ENCODE results near the gene SLC43A1.

Gene SLC43A1

DNA sequence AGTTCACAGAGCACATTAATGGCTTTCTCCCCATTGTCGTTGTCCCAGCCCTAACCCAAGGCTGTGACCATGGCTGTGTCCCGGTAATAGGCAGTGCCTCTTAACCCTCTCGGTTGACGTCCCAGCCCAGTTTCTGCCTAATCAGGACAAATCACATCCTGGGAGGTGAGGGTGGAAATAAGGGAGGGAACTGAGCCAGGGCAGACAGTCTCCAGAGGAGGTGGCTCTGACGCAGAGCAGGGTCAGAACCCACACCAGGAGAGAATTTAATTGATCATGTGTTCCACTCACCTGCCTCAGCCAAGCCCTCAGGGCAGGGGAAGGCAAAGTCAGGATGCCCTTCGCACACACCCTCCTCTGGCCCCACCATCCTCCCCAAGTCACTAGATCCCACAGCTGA, 17.0 kb downstream of the SLC43A1 start:
- DNase-seq (ENCODE audit: low read depth in 2 of 3, low spot score in 2 of 3) = no peak

DNA sequence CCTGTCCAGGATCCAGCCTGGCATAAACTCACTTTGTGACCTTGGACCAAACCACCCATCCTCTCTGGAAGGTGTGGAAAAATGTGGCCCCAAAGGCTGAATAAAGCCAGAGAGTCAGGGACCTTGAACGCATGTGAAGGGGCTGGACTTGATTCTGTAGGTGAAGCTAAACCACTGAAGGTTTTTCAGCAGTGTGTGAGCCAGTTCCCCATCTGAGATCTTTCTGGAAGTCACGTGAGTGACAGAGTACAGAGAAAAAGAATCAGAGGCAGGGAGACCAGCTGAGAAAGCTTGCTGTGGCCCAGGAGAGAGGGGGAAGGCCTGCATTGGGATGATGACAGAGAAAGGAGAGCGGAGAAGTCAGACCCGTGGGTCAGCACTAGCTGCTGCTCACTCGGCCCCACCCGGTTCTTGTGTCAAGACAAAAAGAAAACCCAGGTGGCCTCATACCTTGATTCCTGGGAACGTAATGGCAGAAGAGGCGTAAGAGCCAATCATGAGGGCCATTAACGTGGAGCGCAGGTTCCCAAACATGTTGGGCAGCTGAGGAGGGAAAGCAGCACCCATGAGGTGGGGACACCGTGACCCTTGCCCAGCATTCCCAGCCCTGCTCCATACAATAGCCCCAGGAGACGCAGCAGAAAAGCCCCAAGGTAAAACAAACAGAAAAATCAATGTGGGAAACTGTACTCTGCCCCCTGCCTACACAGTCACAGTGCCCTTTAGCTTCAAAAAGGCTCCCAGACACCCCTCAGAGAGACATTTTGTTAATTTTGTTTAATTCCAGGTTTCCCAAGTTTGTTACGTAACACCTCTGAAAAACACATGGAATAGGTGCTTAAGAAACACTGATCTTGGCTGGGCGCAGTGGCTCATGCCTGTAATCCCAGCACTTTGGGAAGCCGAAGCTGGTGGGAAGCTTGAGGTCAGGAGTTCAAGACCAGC, 17.9 kb downstream of the SLC43A1 start:
- no peak for DNase-seq (ENCODE audit: low read depth in 2 of 3, low spot score in 2 of 3)

DNA sequence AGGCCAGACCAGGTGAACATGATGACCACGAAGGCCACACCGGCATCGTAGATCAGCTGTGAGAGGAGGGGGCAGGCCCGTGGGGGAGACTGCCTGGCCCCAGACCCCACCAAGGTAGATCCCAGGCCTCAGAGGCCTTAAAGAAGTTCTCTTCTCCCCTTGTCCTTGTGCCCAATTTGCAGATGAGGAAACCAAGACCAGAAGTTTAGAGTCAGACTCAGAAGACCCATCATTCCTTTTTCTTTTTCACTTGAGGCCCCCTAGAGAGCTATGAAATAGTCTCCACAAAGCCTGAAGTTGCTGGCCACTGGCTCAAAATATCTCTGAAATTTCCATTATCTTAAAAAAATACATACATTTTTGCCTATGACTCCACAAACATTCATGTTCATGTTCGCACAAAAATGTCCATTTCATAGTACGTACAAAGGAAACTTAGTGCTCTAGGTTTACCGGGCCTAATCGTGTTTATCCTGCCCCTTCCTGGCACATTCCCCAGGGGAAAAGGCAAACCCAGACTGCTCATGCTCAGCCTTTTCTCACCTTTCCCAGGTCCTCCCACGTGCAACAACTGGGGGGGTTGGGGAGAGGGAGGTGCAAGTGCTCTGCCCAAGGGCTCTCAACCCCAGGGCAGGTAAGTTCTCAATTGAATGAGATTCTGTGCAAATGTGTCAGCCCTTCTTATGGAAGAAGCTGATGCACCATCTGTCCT, 19.2 kb downstream of the SLC43A1 start:
- no peak for DNase-seq (ENCODE audit: low read depth in 2 of 3, low spot score in 2 of 3)

DNA sequence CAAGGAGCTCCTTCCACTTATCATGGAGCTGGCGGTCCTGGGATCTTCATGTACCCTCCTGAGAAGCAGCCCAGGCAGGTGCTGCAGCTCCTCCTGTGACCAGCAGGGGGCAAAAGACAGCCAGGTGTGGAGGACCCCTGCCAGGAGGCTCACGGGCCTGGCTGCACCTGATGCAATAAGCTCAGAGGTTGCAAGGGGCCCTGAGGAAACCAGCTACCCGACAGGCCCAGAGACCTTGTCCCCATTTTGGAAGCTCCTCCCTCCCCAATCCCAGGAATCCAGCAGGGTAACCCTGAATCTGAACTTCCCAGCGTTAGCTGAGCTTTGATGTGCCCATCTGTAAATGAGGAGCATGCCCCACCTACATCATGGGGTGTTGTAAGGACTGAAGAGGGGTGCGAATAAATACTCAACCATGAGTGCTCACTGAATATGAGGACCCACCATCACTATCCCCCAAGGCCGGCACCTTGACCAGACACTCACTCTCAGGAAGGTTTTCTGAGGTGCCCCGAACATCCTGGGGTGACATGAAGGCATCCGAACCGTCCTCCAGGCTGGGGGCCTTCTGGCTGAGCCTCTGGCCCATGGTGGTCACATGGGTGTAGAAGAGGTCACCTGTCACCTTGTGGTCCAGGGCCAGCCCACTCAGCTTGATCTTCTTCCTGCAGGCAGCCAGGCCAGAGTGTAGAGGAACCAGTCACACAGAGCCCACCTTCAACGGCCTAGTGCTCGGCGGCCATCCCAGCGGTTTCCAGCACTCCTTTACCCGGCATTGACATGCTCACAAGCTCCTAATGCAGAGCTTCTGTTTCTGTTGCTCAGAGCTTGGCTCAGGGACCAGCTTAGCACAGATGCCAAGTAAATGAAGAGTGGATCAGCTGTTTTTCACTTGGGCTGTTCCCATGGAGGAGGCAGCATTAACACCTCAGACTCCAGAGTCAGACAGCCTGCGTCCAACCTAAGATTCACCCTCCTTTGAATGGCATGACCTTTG, 21.7 kb downstream of the SLC43A1 start:
- DNase-seq (ENCODE audit: low read depth in 2 of 3, low spot score in 2 of 3) = peak in 2 of 3 experiments; percentile 53 to 54

DNA sequence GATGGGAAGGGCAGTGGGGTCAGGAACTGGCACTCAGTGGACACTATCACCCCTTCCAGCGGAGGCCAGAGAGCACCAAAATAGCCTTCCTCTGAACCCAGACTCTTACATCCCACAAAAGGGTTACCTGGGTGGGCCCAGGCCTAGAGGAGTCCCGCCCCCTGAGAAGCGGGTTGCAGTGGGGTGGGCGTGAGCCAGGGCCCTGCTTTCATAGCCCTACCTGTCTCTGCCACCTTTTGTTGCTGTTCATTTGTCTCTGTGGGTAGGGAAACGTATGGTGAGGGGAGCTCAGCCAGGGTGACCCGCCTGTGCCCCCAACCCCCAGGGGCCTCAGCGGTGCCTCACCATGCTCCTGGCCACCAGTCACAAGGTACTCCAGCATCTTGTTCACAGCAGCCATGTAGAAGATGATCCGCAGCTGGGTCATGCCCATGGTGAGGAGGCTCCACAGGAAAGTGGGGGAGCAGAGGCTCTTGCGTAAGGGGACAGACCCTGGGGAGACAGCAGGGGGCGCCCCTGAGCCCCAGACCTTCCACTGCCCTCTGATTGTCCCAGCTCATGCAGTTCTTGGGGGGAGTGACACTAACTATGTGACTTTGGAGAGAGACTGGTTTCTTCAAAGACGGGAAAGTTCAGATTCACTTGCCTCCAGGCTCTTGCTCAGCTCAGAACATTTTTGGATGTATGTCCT, 24.0 kb downstream of the SLC43A1 start:
- peak in 2 of 3 experiments; percentile 40 to 50 for DNase-seq (ENCODE audit: low read depth in 2 of 3, low spot score in 2 of 3)

DNA sequence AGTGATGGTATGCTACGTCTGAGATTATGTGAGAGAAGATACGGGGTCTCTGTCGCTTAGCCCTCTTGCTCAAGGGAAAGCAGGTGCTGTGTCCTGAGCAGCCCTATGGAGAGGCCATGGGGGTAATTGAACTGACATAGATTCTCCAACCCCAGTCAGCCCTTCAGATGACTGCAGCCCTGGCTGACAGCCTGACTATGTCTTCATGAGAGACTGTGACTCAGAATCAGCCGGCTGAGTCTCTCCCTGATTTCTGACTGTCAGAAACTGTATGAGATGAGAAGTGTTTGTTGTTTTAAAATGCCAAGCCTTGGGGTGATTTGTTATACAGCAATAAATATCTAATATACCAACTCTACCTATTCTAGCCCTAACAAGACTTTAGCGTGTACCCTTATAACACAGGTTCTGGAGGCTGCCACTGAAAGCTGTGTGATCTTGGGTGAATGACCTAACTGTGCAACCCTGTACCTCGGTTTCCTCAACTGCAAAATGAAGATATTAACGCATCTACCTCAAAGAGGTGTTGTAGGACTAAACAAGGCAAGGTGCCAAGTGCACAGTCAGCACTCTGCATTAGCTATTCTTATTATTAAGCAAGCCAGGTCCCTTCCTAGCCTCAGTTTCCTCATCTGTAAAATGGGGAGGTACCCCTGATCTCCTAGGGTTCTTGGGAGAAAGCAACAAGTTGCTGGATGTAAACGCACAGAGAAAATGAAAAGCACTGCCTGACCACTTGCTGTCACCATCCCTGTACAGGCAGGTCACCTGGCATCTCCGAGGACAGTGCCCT, 24.9 kb downstream of the SLC43A1 start:
- no peak for DNase-seq (ENCODE audit: low read depth in 2 of 3, low spot score in 2 of 3)

DNA sequence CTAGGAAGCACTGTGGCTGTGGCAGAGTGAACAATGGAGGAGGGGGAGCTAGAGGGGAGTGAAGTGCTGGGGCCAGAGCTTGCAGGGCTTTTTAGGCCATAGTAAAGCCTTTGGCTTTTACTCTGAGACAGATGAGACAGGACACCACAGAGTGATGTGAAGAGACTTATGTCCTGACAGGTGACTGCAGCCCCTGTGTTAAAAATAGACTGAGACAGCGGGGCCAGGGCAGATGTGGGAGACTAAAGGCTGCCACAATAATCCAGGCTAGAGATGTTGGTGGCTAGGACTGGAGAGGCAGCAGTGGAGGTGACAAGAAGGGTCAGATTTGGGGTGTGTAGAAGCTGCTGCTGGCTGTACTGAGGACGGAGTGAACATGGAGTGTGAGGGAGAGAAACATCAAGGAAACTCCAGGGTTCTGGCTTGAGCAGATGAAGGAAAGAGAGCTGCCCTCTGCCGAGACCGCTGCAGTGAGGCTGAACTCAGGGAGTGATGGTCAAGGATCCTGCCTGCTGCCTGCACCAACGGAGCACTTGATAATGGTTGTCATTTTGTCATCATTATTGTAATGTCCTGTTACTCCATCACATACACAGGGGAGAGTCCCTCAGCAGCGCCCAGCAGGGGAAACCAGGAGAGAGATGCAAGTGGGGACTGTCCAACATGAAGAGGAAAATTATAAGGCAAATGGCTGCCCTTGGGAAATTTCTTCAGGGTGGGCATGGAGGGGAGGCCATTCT, 27.4 kb downstream of the SLC43A1 start:
- DNase-seq (ENCODE audit: low read depth in 2 of 3, low spot score in 2 of 3) = no peak

DNA sequence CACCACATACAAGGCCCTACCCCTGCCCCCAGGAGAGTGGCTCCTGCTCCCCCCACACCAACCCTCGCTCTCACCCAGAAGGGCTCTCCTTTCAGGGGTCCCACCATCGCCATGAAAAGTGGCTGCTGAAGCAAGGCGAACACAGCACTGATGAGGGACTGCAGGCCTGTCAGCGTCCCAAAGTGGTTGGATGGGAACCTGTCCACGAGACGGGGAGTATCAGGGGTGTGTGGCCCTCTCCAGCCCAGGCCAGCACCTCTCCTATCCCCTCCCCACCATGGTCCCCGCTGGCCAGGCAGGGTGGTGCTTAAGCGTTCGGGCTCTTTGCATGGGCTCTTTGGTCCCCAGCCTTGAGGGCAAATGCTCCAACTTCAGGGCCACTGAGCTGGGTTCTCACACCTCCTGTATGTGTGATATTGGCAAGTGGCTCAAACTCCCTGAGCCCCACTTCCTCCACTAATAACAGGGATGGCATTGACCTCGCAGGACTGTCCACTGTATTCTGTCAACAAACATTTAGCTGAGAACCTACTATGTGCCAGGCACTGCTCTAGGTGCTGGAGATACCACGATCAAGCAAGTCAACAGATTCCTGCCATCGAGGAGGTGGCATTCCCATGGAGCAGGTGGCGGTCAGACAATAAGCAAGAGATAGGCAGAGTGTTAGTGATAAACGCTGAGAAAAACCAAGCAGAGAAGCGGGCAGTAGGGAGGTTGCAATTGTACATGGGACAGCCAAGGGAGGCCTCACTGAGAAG, 28.3 kb downstream of the SLC43A1 start:
- DNase-seq (ENCODE audit: low read depth in 2 of 3, low spot score in 2 of 3) = no peak

DNA sequence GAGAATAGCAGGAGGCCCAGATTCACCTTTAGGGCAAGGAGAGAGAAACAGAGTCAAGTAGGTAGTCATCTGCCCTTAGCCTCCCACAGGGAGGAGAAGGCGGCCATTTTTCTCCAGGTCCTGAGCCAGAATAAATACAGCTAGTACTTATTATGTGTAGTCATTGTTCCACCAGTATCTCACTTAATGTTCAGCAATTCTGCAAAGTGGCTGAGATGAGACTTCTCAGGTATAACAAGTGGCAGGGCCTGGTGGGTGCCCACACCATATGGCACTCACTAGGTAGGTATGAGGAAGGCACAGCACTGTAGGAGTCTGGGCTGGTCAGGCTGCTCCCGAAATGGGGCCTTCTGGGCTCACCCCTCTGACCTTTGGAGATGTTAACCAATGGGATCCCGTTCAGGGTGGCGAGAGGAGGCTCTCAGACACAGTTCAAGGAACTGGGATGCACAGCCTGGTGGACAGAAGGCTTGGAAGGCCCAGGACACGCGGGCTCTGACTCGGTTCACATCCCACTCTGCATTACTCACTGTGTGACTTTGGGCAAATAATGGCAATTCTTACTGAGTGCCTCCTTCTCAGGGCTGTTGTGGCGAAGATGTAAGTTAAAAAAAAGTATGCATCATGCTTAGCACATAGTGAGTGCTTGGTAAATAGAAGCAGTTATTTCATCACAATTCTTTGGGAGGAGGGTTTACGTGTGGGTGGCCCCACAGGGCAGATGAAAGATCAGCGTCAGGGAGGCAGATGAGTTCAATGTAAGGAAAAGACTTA, 30.1 kb downstream of the SLC43A1 start:
- DNase-seq (ENCODE audit: low read depth in 2 of 3, low spot score in 2 of 3) = no peak

DNA sequence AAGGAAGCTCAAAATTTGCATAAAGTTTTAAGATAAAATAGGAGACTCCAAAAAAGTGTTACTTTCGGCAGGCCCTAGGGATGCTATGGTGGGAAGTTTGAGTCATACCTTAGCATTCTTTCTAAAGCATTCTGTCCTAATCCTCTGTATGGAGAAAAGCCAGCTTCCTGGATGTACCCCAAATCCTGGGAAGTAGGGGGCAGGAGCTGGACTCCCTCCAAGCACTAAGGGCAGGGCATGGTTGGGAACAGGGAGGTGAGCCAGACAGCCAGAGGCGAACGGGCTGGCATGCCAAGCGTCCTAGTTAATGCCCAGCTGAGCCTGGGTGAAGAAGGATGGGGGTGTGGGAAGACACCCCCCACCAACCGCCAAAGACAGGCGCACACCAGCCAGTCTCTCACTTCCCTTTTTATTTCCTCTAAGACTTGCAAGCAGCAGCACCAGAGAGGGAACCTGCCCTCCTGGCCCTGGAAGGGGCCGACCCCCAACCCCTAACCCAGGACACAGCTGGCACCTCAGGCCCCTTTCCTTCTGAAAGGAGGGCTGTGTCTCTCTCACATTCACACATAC, 31.3 kb downstream of the SLC43A1 start:
- no peak for DNase-seq (ENCODE audit: low read depth in 2 of 3, low spot score in 2 of 3)

DNA sequence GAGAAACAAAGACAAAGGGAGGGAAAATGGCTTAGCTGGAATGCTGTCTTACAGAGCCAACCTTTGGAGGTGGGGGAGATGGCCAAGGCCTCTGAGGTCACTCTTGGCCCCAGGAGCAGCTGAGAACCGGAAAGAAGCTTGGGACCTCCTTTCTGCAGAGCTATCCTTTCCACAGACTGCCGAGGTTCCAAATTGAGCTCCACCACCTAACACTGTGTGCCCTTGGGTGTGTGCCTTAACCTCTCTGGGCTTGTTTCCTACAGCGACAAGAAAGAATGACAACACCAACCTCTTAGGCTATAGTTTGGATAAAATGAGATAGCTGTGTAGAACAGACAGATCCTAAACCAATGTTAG, 32.0 kb downstream of the SLC43A1 start:
- no peak for DNase-seq (ENCODE audit: low read depth in 2 of 3, low spot score in 2 of 3)

DNA sequence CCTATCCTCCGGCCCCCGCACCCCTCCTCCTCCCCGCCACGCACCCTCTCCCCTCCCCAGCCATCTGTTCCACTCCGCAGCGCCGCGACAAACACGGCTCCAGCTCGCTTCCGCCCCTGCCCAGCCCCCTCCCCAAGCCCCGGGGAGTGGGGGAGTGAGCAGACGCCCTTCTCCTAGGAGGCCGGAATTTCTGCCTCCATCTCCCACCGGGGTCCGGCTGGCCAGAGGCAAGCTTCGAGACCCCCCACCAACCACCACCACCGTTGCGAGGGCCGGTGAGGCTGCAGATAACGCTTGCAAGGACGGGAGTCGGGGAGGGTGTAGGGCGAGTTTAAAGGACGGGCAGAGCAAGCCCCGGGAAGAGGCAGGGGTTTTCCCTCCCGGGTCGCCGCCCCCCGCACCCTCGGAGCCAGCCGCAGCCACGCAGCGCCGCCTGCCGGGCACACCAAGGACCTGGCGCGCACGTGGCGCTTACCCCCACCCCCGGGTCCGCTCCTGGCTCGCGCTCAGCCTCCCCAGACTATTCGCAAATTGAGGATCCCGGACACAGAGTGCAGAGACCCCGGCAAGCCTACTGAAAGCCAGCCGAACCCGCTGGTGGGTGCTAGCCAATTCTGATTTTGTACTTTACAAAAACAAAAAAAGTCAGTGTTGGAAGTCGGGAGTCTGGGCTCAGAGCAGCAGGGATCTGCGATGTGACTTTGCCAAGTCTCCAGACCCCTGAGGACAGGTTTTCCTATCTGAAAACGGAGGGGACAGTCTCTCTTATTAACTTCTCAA, 32.5 kb downstream of the SLC43A1 start:
- peak in 1 of 3 experiments; percentile 58 for DNase-seq (ENCODE audit: low read depth in 2 of 3, low spot score in 2 of 3)

DNA sequence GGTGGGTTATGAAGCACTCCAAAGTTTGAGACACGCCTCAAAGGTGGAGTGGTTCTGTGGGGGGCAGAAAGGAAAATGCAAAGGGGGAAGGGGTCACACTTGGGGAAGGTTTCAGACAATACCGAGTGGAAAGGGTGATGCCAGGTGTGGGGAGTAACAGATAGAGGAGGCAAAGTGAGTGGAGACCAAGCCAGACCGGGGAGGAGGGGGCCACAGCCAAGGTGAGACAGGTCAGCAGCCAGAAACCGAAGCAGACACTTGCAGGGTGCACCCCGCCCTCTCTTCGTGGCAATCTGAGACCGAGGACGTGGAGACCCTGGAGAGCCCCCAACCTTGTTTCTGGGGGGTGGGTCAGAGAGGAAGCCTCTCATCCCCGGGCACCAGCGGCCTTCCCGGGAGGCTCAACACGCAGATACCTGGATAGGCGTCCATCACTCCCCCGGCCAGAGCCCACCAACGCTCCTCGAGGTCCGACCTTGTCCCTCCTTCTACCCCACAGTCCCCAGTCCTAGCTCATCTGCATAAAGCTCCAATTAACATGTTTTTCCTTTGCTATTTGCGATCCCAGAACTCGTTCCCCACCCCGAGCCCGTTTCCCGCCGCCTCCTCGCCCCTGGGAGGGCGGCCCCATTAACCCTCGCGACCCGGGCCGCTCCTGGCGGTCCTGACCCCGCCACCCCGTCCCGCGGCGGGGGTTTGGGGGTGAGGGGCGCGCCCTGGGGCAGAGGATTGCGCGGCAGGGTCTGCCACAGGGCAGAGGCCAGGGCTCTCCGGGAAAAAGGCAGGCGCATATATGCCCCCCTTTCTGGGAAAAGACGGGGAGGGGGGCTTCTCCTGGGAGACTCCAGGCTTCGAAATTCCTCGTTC, 33.4 kb downstream of the SLC43A1 start:
- no peak for DNase-seq (ENCODE audit: low read depth in 2 of 3, low spot score in 2 of 3)

DNA sequence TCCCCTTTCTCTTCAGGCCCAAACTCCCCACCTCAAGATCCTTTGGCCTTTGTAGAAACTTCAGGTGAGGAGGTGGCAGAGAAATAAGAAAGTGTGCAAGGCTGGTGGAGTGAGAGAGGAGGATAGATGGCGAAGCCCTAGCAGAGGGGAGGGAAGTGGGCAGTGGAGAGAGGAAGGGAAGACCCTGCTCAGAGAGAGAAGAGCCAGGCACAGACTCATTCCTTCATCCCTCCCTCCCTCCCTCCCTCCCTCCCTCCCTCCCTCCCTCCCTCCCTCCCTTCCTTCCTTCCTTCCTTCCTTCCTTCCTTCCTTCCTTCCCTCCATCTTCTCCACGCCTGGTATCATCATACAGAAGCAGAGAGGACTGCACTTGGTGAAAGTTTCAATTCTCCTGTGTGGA, 34.2 kb downstream of the SLC43A1 start:
- no peak for DNase-seq (ENCODE audit: low read depth in 2 of 3, low spot score in 2 of 3)

DNA sequence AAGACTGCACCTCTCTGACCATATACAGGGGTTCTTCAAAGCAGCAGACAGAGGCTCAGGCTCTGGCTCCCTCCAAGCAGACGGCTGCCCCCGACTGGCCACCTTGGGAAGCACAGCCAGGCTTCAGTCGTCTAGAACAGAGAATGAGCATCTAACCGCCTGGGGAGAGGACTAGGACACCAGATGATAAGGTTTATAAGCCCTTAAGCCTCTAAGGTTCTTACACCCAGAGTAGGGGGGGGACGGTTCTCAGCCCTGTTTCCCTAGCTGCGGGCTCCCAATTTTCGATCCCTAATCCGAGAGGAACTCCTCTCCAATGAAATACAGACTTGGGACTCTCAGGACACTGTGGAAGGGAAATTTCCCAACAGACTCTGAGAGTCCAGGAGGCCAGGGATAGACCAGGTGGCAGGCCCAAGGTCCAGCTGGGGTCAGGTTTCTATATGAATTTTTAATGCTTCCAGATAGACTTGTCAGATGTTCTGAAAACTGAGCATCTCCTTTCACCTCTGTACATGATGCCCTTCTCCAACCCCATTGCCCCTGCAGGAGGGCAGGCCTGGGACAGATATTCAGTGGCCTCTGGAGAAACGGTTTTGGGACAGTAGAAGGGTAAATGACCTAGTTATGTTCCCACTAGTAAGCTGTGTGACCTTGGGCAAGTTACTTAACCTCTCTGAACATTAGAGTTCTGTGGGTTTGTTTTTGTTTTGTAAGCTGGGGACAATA, 34.9 kb downstream of the SLC43A1 start:
- DNase-seq (ENCODE audit: low read depth in 2 of 3, low spot score in 2 of 3) = no peak

Data from activated CD8-positive, alpha-beta memory T cell treated with anti-CD3 and anti-CD28 coated beads for 48 hours (primary cell).